ENCODE results near the gene GCSAML.
"Not testable (repeated sequence)": the region's sequence is repeated elsewhere in the genome, so short reads cannot be mapped to it uniquely, and the experiment has no call there.

GCSAML gene

DNA sequence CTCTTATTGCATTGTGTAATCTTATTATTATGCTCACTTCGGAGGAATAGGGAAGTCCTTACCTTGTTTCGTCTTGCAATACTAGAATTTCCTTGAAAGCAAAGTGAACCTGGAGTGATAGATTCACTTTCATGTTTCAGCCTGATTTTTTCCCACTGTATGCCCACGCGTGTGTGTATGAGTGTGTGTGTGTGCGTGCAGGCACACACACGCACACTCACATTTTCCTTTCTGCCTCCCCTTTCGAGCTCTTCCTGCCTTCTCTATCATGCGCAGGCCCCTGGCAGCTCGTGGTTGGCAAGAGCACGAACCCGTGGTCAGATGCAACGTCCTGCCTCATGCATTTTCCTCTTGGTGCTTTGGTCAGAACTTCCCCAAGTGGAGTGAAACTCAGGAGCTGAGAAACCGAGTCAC lies at the start of gene GCSAML:
Gene GCSAML, plus strand, starts transcription at position 366 of the 414 bp plus-strand sequence. CDS start 58 bp downstream, outside the sequence.
- H3K27me3 ChIP-seq (ENCODE audit: low read depth) = no peaks in the 10 kb centered on the region
- H3K9me3 ChIP-seq = no peaks in the 10 kb centered on the region
- H3K4me3 ChIP-seq = no peak within 1 kb of the TSS
- no peaks in the 10 kb centered on the region for H3K4me1 ChIP-seq
- no peaks in the 10 kb centered on the region for H3K36me3 ChIP-seq (replicated peaks)
- in situ Hi-C loops (cut with MboI; ENCODE audit: low sequenced_read_pairs) = no loop called here
- no peak for DNase-seq (ENCODE audit: low spot score in 2 of 2)

DNA sequence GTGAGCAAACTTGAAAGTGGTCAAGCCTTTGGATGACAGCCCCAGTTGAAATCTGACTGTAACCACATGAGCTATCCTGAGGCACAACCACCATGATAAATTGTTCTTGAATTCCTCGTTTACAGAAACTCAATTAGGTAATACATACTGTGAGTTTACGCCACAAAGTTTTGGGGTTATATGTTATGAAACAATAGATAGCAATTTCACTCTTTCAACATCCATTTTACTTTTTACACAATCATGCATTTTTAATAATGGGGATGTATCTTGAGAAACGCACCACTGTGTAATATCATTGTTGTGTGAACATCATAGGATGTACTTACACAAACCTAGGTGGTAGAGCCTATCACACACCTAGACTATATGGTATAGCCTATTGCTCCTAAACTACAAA lies 48.1 kb upstream of the GCSAML start:
- no peak for DNase-seq (ENCODE audit: low spot score in 2 of 2)
- H3K27me3 ChIP-seq (ENCODE audit: low read depth) = no peaks in the 10 kb centered on the region; the same call in 1 of the 2 replicates
- no peaks in the 10 kb centered on the region for H3K36me3 ChIP-seq (replicated peaks)
- no peak overlapping the region for H3K4me3 ChIP-seq
- in situ Hi-C loops (cut with MboI; ENCODE audit: low sequenced_read_pairs) = no loop called here
- H3K4me1 ChIP-seq = no peaks in the 10 kb centered on the region
- H3K9me3 ChIP-seq = no peaks in the 10 kb centered on the region

DNA sequence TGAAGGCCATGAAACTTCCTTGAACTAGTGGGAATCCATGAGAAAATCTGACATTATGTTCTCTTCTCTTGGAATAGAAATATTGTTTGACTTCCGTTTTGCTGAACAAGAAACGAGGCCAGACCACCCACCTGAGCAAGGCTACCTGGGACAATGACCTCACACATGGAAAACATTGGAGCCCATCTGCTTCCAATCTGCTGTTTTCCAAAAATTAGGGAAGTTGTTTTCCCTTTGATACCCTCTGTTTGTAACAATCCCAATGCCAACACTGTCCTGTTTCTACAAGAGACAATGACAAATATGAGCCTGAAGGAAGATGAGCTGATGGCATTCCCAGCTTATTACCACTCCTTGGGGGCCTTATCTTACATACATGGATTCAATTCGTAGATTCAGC lies 42.1 kb upstream of the GCSAML start:
- in situ Hi-C loops (cut with MboI; ENCODE audit: low sequenced_read_pairs) = no loop called here
- Histone ChIP-seq H3K27me3 (ENCODE audit: low read depth) (no peaks in the 10 kb centered on the region), H3K36me3 (replicated peaks) (no peaks in the 10 kb centered on the region), H3K4me3 (no peak overlapping the region), H3K9me3 (no peaks in the 10 kb centered on the region), H3K4me1 (no peaks in the 10 kb centered on the region)
- no peak for DNase-seq (ENCODE audit: low spot score in 2 of 2)

DNA sequence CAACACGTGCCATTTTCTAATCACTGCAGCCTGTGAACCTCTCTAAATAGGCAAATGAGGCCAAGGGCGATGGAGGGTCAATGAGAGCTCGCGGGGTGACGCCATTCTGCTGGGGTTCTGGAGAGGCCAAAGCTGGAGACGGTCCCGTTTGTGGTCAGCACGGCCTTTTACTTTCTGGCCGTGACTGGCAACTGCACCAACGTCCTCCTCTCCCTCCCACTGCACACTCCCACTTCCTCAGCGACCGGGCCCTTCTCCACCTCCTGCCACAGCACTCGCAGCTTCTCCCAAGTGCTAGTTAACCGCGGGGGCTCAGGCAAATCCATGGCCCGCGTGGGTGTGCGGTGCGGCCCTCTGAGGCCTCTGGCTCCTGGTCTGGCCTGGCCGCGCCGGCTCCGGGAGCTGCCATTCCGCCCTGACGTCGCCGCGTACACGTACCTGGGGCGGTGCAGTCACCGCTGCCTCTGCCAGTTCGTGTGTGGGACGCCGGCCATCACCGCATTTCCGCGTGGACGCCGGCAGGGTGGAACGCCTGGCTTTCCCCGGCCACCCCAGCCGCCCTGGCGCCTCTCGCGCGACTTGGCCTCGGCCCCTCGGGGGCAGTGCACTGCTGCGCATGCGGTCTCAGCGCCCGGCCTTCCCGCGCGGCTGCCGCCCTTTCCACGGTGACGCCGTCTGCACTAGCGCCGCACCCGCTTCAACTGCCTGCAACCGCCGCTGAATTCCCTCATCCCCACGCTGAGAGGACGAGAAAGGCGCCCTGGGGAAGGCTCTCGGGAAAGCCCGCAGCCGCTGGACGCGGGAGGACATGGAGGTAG lies 30.9 kb upstream of the GCSAML start:
- Histone ChIP-seq H3K9me3 (no peaks in the 10 kb centered on the region), H3K36me3 (replicated peaks) (no peaks in the 10 kb centered on the region), H3K4me3 (no peak overlapping the region), H3K27me3 (ENCODE audit: low read depth) (no peaks in the 10 kb centered on the region), H3K4me1 (no peaks in the 10 kb centered on the region)
- in situ Hi-C loops (cut with MboI; ENCODE audit: low sequenced_read_pairs) = no loop called here
- no peak for DNase-seq (ENCODE audit: low spot score in 2 of 2)

DNA sequence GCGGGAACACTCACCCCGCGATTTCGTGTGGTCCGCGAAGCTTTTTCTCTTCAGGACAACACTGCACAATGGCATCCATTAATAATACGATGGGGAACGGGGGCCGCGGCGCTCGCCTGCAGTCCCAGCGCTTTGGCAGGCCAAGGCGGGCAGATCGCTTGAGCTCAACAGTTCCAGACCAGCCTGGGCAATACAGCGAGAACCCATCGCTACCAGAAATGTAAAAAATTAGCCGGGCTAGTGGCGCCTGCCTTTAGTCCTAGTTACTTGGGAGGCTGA lies 30.4 kb upstream of the GCSAML start:
- in situ Hi-C loops (cut with MboI; ENCODE audit: low sequenced_read_pairs) = no loop called here
- no peak overlapping the region for H3K4me3 ChIP-seq
- no peaks in the 10 kb centered on the region for H3K27me3 ChIP-seq (ENCODE audit: low read depth)

DNA sequence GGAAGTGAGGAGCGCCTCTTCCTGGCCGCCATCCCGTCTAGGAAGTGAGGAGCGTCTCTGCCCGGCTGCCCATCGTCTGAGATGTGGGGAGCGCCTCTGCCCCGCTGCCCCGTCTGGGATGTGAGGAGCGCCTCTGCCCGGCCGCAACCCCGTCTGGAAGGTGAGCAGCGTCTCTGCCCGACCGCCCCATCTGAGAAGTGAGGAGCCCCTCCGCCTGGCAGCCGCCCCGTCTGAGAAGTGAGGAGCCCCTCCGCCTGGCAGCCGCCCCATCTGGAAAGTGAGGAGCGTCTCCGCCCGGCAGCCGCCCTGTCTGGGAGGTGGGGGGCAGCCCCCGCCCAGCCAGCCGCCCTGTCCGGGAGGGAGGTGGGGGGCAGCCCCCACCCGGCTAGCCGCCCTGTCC lies 27.0 kb upstream of the GCSAML start:
- H3K36me3 ChIP-seq (replicated peaks); DNase-seq (ENCODE audit: low spot score in 2 of 2); in situ Hi-C loops (cut with MboI; ENCODE audit: low sequenced_read_pairs); H3K27me3 ChIP-seq (ENCODE audit: low read depth); H3K4me3 ChIP-seq; H3K9me3 ChIP-seq; H3K4me1 ChIP-seq: not testable (repeated sequence)

More for the DNA sequence above, 30.4 kb upstream of the GCSAML start:
- no peak for DNase-seq (ENCODE audit: low spot score in 2 of 2)
- Histone ChIP-seq H3K9me3 (no peaks in the 10 kb centered on the region), H3K4me1 (no peaks in the 10 kb centered on the region), H3K36me3 (replicated peaks) (no peaks in the 10 kb centered on the region)

DNA sequence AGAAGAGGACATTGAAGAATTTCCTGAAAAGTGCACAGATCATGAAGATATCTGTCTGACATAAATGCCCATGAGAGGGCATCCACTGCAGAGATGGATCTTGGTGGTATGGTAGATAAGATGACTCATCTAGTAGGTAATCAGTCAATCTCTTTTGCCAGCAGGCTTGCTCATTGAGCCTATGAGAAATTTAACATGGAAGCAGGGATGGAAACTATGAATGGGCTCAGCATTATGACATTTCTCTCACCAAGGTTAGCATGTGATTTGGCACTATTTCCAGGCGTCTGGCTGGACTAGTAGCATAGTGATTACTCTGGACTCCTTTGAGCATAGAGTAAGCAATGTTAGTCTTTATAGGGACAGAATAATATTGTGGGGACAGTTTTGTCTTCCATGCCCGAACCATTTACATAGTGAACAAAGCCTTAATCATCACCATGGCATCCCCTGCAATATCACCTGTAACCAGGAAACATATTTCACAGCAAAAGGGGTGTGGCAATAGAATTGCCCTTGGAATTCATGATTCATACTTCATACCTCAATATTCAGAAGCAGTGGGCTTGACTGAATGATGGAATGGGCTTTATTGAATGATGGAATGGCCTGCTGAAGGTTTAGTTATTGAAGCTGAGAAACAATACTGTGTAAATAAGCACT lies 20.0 kb upstream of the GCSAML start:
- H3K36me3 ChIP-seq (replicated peaks) = no peaks in the 10 kb centered on the region
- DNase-seq (ENCODE audit: low spot score in 2 of 2) = no peak
- no peaks in the 10 kb centered on the region for H3K27me3 ChIP-seq (ENCODE audit: low read depth)
- H3K4me3 ChIP-seq = no peak overlapping the region
- H3K9me3 ChIP-seq = no peaks in the 10 kb centered on the region
- in situ Hi-C loops (cut with MboI; ENCODE audit: low sequenced_read_pairs) = no loop called here
- no peaks in the 10 kb centered on the region for H3K4me1 ChIP-seq

DNA sequence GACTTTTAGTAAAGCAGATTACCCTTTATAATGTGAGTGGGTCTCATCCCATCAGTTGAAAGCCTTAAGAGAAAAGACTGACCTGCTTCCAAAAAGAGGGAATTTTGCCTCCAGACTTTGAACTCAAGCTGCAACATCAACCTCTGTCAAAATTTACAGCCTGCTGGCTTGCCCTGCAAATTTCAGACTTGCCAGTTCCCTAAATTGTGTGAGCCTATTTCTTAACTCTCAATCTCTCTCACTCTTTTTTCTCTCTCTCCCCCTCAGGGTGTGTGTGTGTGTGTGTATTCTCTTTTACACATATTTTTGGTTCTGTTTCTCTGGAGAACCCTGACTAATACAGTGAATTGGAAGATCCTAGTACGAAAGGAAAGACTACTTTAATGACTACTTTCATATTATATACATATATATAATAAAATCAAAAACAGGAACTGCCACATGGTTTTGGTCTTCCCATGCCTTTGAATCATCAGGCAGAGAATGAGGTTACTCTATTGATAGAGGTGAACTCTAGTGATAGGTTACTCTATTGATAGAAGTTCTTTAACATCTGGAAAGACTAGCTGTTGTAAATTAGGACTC lies 19.1 kb upstream of the GCSAML start:
- Histone ChIP-seq H3K4me1 (no peaks in the 10 kb centered on the region), H3K9me3 (no peaks in the 10 kb centered on the region), H3K36me3 (replicated peaks) (no peaks in the 10 kb centered on the region), H3K27me3 (ENCODE audit: low read depth) (no peaks in the 10 kb centered on the region), H3K4me3 (no peak overlapping the region)
- DNase-seq (ENCODE audit: low spot score in 2 of 2) = no peak
- in situ Hi-C loops (cut with MboI; ENCODE audit: low sequenced_read_pairs) = no loop called here

DNA sequence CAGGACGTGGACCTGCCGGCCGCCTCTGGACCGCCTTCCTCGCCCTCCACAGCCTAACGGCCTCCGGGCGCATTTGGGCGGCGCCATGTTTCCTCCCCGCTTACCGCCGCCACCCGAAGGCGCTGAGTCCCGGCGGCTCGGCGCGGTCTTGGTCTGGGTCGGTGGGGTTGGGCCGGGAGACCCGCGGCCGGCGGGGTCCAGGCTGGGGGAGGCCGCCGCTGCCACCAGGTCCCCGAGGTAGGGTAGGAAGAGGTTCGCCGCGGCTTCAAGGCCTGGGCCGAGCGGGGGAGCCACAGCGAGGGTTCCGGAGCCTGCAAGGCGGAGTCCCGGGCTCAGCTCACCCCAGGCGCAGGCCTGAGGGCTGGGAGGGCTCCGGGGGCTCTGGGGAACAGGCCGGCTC lies 18.1 kb upstream of the GCSAML start:
- Histone ChIP-seq H3K9me3 (no peaks in the 10 kb centered on the region), H3K4me3 (no peak overlapping the region), H3K27me3 (ENCODE audit: low read depth) (no peaks in the 10 kb centered on the region), H3K36me3 (replicated peaks) (no peaks in the 10 kb centered on the region), H3K4me1 (no peaks in the 10 kb centered on the region)
- no peak for DNase-seq (ENCODE audit: low spot score in 2 of 2)
- in situ Hi-C loops (cut with MboI; ENCODE audit: low sequenced_read_pairs) = no loop called here

DNA sequence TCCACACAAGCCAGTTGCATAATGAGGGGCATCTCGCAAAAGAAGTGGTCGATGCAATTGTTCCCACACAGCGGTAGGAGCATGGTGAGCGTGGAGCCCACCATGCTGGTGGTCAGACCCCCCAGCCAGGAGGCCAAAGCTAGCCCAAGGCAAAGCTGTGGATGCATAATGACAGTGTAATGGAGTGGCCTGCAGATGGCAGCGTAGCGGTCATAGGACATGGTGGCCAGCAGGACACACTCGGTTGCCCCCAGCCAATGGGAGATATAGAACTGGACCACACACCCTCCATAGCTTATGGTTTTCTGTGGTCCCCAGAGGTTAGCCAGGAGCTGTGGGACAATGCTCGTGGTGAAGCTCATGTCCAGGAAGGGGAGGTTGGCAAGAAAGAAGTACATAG lies 17.0 kb upstream of the GCSAML start:
- no peaks in the 10 kb centered on the region for H3K27me3 ChIP-seq (ENCODE audit: low read depth)
- H3K4me3 ChIP-seq = no peak overlapping the region
- no peaks in the 10 kb centered on the region for H3K36me3 ChIP-seq (replicated peaks)
- no peak for DNase-seq (ENCODE audit: low spot score in 2 of 2)
- in situ Hi-C loops (cut with MboI; ENCODE audit: low sequenced_read_pairs) = no loop called here
- H3K4me1 ChIP-seq = no peaks in the 10 kb centered on the region
- H3K9me3 ChIP-seq = no peaks in the 10 kb centered on the region

DNA sequence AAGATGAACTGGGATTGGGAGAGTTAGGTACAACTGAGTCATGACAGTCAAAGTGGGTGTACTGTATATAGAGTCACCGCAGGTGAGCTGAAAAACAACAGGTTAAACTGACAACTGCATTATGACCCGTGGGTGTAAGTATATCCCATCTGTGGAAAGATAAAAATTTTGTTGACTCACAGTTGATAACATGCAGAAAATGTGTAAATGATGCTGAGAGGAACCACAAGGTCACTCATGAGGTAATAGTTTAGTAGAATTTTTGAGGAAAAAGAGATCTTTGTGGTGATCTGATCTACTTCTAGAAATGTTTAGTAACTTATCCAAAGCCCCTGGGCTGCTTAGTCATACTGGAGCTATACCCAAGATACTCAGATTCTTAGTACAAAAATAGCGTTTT lies 13.5 kb upstream of the GCSAML start:
- H3K4me3 ChIP-seq = no peak overlapping the region
- in situ Hi-C loops (cut with MboI; ENCODE audit: low sequenced_read_pairs) = no loop called here
- H3K27me3 ChIP-seq (ENCODE audit: low read depth) = no peaks in the 10 kb centered on the region
- no peaks in the 10 kb centered on the region for H3K4me1 ChIP-seq
- H3K9me3 ChIP-seq = no peaks in the 10 kb centered on the region
- H3K36me3 ChIP-seq (replicated peaks) = no peaks in the 10 kb centered on the region
- DNase-seq (ENCODE audit: low spot score in 2 of 2) = no peak

DNA sequence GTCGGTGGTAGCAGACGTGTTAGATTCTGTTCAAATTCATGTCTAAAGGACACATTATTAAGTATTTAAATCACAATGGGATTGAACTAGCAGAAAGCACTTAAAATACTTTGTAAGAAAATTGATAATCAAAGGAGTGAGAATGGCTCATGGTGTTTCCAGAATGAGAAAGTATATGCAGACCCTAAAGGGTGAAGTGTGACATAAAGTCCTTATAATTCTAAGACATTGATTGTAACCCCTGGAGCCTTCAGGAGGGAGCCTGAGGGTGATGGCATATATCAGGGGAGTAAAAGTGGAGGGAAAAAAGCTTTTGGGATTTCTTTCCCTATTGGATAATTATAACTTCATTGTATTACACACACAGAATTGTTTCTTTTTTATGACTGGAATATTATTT lies 12.6 kb upstream of the GCSAML start, which contains the start of gene OR2C3:
Gene OR2C3, minus strand, starts transcription at position 101 of the 400 bp plus-strand sequence. CDS start 3,929 bp downstream, outside the sequence.
- Histone ChIP-seq H3K27me3 (ENCODE audit: low read depth) (no peaks in the 10 kb centered on the region), H3K4me3 (no peak within 1 kb of the TSS), H3K4me1 (no peaks in the 10 kb centered on the region), H3K36me3 (replicated peaks) (no peaks in the 10 kb centered on the region), H3K9me3 (no peaks in the 10 kb centered on the region)
- no peak for DNase-seq (ENCODE audit: low spot score in 2 of 2)
- in situ Hi-C loops (cut with MboI; ENCODE audit: low sequenced_read_pairs) = no loop called here

DNA sequence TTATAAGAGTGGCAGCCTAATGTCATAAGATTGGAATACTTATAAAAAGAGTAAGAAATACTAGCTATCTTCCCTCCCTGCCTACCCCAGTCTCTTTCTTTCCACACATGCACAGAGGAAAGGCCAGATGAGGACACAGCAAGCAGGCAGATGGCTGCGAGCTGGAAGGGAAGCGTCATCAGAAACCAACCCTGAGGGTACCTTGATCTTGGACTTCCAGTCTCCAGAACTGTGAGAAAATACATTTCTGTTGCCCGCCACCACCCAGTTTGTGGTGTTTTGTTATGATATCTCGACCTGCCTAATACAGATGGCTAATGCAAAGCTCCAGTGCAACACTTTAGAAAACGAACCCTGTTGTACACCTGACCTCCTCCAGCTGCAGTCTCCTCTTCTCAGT lies 10.4 kb upstream of the GCSAML start:
- Histone ChIP-seq H3K27me3 (ENCODE audit: low read depth) (no peaks in the 10 kb centered on the region), H3K4me3 (no peak overlapping the region), H3K4me1 (no peaks in the 10 kb centered on the region), H3K36me3 (replicated peaks) (no peaks in the 10 kb centered on the region), H3K9me3 (no peaks in the 10 kb centered on the region)
- in situ Hi-C loops (cut with MboI; ENCODE audit: low sequenced_read_pairs) = no loop called here
- DNase-seq (ENCODE audit: low spot score in 2 of 2) = no peak

DNA sequence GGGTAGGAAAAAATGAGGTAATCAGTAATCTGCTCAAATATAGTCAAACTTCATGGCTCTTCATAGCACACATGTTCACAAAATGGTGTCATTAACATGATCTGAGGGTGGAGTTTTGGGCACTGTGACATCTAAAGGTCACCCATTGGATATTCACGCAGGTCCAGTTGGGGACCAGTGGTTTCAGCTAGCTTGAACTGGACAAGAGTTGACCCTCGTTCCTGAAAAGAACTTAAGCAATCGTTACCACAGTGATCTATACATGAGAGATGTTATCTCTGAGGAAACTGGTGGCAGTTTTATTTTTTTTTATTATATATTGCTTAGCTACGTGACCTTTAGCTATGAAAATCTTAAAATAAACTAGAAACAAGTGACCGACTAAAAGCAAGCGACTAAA lies 9.7 kb upstream of the GCSAML start:
- no peak for DNase-seq (ENCODE audit: low spot score in 2 of 2)
- Histone ChIP-seq H3K36me3 (replicated peaks) (no peaks in the 10 kb centered on the region), H3K4me3 (no peak overlapping the region), H3K27me3 (ENCODE audit: low read depth) (no peaks in the 10 kb centered on the region), H3K4me1 (no peaks in the 10 kb centered on the region), H3K9me3 (no peaks in the 10 kb centered on the region)
- in situ Hi-C loops (cut with MboI; ENCODE audit: low sequenced_read_pairs) = no loop called here

Measured in HAP-1 (cell line).